ENCODE data around the gene SDCCAG8.
"Not testable (repeated sequence)": the region's sequence is repeated elsewhere in the genome, so short reads cannot be mapped to it uniquely, and the experiment has no call there.

The SDCCAG8 gene

DNA sequence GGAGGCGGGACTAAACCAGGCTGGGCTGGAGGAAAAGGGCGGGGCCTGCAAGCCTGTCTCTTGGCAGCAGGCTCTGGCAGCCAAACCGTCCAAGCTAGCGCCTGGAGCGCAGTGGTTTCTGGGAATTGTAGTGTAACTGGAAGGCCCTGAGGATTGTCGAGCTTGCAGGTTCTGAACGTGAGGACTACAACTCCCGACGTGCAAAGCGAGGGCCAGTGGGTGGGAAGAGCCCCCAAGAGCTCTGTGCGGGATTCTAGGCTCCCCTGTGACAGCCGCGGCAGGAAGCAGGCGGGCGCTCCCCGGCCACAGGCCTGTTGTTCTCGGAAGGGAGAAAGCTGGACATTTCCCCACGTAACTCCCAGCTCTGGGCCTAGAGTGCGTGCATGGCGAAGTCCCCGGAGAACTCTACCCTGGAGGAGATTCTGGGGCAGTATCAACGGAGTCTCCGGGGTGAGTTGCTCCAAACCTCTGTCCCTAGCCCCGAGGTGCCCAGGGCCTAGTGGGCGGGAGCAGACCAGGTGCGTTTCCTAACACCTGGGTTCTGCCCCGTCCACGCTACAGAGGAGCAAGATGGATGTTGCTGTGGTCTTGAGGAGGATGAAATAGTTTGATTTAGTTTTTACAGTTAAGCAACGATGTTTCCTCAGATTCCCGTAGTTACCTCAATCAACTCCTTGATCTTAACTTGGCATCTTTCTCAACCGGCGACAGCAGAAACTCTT, at the start of gene SDCCAG8:
TSS of gene SDCCAG8 (plus strand) at position 251 of the 722 bp plus-strand sequence. CDS start at position 384, 133 bp downstream.
- peak; percentile 92 for DNase-seq

DNA sequence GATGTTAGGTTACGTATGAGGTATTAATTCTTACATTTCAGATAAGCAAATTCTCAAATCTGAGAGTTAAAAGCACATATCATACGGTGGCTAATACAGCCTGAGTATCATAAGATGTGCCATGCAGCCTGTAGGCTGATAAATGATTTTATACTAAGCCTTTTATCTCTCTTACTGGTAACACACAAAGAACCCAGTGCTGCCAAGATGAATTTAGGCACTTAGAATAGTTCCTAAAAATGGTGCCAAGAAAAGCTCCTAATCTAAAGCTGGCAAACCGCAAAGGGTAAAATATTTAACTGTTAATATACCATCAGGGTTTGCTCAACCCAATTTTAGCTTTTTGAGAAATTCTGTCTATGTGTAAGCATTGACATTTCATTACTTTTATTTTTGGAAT, 43.9 kb upstream of the SDCCAG8 start:
- DNase-seq: not testable (repeated sequence)

DNA sequence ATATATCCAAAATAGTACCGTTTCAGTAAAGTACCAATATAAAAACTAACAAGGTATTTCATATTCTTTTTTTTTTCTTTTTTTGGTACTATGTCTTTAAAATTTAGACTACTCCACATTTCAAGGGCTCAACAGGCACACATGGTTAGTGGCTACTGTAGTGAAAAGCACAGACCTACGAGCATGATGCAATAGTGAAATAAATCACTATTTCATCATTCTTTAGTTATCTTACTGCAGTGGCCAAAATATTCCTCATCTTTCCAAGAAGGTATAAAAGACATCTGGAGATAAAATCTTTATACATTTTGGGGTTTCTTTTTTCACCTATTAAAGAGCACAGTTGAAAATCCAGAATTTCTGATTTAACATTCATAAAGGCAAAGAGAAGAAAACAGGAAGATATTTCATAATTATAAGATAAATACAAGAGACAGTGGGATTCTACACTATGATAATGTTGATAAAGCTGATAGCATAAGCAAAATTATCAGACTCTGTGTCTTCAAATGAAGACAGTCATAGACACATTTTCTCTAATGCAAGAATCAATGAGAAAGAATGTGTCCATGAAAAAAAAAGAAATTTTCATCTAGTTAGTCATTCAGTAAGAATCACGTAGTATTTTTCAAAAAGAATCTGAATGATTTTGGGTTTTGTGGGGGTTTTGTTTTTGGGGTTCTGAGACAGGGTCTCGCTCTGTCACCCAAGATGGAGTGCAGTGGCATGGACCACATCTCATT, 42.6 kb upstream of the SDCCAG8 start:
- no peak for DNase-seq

DNA sequence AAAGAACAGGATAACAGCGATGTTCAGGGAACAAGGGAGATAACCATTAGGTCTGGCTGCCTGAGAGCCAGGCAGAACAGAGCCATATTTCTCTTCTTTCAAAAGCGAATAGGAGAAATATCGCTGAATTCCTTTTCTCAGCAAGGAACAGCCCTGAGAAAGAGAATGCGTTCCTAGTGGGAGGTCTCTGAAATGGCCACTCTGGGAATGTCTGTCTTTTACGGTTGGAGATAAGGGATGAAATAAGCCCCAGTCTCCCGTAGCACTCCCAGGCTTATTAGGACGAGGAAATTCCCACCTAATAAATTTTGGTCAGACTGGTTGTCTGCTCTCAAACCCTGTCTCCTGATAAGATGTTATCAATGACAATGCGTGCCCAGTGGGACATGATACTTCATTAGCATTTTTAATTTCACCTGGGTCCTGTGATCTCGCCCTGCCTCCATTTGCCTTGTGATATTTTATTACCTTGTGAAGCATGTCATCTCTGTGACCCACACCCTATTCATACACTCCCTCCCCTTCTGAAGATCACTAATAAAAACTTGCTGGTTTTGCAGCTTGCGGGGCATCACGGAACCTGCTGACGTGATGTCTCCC, 40.5 kb upstream of the SDCCAG8 start:
- not testable (repeated sequence) for DNase-seq

DNA sequence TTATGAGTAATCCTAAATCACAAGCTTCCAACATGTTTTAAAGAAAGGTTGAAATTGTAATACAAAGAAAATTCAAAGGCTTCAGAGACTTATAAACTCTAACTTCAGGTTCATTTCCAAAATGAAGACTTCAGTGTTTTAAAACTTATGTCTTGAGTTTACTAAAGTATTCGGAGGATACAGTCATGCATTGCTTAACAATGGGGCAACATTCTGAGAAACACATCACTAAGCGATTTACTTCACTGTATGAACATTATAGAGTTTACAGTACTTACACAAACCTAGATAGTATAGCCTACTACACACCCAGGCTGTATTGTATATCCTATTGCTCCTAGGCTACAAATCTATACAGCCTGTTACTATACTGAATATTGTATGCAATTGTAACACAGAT, 39.1 kb upstream of the SDCCAG8 start:
- no peak for DNase-seq

DNA sequence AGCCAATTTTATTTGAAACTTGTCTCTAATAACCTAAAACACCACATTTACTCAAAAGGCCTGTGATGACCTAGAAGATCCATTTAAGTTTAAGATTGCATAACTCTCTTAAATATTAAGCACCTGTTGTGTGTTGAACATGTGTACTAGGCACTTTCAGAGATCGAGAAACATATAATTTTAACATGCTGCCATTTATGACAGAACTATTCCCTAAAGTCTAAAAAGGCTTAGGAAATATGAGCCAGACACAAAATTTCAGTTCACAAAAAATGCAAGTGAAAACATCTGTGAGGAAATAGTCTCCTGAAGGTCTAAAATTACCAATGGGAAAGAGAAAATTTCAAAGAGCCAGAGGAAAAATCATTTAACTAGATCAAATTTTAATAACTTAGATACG, 38.5 kb upstream of the SDCCAG8 start:
- no peak for DNase-seq

DNA sequence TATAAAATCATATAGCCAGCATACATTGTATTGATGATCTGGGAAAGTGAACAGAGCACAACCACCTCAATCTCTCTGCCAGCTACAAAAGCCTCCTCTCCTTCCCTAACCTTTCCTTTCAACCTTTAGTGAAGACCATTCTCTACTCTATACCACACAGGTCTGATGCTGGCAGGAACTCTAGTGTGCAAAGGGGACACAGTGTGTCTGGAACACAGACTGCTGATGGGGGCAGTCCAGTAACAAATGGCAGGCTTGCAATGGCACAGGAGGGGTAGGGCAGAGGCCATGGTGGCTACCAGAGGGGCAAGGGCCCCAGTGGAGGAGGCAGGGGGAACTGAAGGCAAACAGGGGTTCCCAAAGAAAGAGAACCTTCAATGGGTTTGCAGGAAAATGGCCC, 37.8 kb upstream of the SDCCAG8 start:
- no peak for DNase-seq

DNA sequence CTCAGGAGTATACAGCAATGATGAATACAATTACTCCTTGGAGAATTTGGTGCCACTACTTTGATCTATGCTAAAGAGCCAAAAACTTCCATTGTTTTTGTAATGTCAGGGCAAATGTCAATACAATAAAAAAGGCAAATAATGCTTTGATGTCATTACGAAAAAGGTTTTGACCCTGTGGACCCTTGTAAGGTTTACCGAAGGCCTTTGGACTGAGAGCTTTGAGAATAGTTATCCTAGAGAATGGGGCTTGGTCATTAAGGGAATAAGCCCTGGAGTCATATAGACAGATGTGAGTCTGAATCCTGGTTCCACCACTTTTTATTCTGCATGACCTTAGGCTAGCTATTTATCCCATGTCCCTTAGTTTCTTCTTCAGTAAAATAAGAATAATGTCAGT, 28.2 kb upstream of the SDCCAG8 start:
- DNase-seq: no peak

DNA sequence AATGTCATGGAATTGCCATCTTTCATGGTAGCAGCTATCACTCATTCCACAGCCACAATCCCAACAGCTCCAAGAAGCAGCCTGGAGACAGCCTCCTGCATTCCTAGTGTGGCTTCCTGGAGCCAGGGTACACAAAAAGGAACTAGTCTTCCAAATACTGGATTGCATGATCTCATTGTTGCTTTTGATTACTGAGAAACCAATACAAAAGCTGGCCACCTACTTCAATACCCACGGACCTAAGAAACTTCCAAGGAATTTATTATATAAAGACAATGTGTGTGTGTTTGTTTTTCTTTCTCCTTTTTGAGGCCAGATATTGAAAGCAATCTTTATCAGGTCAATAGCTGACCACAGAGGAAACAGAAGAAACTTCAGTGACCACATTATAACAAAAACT, 26.3 kb upstream of the SDCCAG8 start:
- no peak for DNase-seq

DNA sequence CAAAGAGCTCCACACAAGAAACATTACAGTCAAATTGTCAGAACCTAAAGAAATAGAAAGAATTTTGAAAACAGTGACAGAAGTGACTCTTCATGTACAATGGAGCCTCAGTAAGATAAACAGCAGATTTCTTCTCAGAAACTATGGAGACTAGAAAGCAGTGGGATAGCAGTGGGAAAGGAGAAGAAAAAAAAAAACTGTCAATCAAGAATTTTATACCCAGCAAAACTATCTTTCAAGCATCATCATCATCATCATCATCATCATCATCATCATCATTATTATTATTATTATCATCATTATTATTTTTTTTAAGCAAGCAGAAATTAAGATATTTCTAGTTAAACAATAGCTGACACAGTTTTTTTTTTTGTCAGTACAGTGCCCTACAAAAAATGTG, 24.9 kb upstream of the SDCCAG8 start:
- no peak for DNase-seq

DNA sequence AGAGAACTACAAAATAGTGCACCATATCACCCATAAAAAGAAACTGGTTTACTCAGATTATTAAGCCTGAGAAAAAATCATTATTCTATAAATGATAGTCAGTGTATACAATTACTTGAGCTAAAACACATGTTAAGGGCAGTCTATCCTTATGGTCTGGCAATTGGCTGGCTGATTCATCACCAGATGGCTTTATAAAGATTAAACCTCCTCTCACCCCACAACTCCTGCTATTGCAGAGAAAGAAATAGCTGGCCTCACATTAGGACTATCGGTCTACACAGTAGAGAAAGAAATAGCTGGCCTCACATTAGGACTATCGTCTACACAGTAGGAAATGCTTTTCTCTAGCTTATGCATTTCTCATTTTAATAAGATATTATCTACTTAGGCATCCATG, 21.9 kb upstream of the SDCCAG8 start:
- no peak for DNase-seq

DNA sequence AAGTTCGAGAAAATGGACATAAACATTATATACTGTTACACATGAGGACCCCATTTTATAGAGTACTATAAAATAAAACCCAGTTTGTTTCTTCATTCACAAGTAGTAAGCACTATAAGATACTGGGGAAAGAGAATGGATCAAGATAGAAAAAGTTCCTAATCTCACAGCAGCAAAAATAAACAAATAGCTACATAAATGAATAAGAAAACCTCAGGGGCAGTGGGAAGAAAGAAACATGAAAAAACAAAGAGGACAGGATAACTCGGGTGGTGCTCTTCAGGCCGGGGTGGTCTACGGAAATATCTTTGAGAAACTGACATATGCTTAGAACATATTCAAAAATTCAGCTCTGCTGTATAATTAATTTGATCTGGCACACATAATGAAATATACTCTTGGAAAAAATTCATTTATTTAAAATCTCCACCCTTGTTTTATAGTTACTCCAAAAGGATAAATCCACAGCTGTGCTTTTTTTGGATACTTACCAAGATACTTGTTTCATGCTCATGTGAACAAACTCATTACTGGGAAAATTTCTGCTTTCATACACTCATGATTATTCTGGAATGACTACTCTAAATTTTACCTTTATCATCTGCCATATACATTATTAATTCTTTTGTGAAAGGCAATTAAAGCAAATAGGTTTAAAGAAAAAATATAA, 20.7 kb upstream of the SDCCAG8 start:
- DNase-seq: no peak

DNA sequence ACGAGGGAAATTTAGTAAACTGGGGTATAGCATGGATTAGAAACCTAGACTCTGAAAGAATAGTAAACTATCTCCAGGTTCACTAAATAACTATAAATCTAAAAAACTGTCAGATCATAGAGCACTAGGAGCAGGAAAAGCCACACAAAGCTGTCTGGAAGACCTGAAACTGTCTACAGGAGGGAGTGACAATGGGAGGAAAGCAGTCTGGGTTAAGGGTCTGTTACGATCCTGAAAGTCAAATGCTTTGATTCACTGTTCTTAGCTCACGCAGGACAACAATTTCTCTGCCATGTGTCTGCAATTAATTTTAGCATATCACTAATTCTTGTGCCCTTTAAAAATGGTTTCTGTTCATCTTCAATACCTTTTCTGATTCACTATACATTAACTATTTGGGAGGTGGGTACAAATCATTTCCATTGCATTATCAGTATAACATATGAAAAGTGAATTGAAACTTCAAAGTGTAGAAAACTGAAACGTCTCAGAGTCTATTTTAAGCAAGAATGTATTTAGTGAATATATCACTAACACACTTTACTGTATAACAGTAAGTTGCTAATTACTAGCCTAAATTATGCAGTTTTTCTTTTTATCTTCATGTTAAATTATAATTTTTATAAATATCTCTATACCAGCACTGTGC, 19.1 kb upstream of the SDCCAG8 start:
- DNase-seq: no peak

DNA sequence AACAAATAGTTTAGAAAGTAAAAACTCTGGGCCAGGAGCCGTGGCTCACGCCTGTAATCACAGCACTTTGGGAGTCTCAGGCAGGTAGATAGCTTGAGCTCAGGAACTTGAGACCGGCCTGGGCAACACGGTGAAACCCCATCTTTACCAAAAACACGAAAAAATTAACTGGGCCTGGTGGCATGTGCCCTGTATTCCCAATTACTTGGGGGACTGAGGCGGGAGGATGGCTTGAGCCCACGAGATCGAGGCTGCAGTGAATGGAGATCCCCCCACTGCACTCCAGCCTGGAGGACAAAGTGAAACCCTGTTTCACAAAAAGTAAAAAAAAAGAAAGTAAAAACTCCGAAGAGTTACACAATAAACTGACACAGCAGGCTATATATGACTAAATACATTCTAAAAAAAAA, 11.4 kb upstream of the SDCCAG8 start:
- no peak for DNase-seq

DNA sequence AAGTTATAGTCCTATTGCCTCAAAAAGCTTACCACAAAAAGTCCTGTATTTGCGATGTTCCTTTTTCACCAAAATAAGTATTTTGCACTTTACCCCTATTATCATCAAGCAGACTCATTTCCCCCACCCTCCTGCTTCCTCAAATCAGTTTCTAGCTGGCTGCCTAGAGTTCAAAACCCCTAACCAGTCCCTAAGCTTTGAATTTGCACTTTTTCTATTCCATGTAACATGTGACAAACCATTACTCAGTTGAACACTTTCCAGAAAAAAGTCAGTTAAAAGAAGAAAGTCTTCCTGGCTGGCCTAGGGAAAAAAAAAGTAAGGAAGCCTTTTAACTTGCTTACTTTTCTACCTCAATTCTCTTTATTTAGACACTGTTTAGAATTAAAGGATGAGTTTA, 8.9 kb upstream of the SDCCAG8 start:
- DNase-seq: no peak

DNA sequence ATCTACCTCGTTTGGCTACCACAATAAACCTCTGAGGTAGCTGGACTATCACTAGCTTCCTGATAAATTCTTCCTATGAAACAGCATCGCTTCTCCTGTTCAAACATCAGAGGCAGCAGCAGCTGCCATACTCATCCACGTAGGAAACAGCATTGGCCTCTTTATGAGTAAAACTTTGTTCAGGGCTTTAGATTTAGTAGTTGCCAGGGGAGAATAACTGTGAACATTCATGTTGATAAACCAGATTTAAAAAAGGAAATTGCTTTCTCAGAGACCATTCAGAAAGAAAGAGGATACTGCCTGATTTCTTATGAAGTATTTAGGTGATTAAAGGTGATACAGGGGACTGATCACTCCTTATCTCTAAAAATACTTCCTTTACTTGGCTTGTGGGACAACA, 7.9 kb upstream of the SDCCAG8 start:
- no peak for DNase-seq

DNA sequence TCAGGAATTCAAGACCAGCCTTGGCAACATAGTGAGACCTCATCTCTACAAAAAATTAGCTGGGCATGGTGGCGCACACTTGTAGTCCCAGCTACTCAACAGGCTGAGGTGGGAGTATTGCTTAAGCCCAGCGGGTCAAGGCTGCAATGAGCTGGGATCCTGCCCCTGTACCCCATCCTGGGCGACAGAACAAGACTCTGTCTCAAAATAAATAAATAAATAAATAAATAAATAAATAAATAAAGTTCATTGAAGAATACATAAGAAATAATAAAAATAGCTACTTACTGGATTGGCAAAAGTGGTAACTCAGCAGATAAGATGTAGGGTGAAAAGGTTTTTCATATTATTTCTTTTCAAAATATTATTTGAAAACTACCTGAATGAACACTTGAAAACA, 6.6 kb upstream of the SDCCAG8 start:
- no peak for DNase-seq

DNA sequence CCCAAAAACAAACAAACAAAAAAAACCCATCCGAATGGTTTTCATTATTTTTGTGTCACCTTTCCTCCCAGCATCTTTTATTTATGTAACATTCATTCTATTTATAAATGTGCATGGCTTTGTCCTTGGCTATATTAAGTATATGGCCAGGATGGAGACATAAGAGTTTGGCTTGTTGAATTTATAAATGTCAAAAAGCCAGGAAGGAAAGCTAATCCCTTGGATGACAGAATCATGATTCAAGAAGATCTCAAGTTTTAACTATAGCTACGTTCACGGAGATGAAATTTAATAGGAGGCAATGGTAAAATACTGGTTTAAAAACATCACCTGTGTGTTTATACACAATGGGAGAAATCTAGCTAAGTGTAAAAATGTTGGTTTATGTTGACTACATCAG, 5.7 kb upstream of the SDCCAG8 start:
- no peak for DNase-seq

DNA sequence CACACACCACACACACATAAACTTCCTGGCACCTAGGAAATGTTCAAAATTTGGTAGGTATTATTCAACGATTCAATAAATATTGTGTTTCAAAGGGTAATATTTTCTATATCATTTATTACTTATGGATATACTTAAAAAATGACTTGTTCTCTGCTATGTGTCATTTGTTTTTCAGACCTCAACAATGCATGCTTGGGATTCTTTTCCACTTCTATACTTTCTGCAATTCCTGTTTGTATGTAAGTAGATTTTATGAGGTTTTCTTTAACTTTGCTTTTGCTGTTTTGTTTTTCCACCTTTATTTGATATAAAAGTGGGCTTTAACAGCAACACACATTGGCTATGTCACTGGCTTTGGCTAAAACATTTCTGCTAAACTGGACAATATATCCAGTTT, 4.3 kb upstream of the SDCCAG8 start:
- DNase-seq: no peak

DNA sequence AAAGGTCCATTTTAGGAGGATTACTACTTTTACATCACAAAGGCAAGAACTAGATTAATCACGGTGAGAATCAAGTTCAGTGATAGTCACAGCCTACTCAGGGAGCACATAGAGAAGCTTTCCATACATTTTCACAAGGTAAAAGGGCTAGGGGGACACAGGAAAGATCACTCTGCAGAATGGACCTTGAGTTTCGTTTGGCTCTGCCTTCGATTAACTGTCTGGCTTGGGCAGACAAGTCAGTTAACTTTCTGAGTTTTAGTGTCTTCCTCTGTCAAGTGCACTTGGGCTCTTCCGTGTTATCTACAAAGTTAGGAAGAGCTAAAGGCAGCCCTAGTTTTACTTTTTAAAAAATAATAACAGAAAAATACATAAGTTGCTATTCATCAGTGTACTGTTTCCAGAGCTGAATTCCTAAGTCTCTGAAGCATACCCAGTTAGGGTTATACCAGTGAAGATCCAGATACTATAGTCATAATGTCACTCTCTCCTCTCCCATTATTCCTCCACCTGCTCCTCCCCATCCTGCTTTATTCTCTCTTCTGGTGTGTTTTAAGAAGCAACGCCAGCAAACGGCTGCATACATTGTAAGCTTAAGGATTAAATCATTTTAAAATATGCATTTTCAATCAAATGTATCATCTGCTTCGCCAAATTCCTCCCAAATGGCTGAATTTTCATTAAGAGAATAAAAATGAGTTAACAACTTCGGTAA, 2.5 kb upstream of the SDCCAG8 start:
- no peak for DNase-seq

DNA sequence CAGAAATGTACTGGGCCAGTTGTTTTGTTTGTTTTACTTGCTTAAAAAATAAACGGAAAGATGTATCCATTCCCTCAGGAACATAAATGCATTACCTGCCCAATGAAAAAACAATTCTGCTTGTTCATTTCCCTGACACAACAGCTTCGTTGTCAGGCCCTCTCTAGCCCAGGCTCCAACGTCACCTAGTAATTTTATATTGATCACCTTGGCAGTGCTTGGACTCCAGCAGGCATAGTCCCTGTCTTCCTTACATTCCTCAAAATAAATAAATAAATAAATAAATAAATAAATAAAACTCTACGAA, 2.0 kb upstream of the SDCCAG8 start:
- no peak for DNase-seq

DNA sequence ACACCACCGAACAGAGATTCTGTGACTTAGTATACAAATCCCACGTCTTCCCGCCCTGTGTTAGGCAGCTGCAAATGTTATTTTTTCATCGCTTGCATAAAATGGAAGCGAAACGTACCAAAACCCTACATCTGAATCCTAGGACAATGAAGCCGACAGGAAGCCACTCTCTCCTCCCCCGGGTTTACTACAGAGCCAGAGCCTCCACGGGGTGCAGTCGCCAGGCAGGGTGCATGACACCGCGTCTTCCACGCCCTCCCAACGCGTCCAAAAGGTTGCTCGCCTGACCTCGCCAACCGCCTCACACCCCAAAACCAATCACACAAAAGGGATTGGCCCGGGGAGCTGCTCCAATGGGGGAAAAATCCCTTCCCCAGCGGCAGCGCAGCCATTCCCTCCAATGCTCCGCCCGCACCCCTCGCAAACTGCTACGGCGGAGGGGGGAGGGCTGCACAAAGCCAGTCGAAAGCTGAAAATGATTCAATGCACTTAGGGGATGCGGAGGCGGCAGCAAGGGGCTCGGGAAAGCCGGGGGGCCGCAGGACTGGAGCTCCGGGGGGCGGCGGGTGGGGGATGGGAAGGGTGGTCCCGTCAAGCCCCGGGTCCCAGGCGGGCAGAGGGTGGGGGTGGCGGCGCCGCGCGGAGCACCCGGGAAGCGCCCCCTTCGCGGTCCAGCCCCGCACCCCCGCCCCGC, 1.5 kb upstream of the SDCCAG8 start:
- DNase-seq: peak; percentile 71
